Stimulated activated CD8-positive, alpha-beta memory T cell treated with anti-CD3 and anti-CD28 coated beads, Interleukin-4, amount 100 ng/mL, for 24 hours (primary cell): ENCODE results near the gene RABGAP1L.
"Not testable (repeated sequence)": the region's sequence is repeated elsewhere in the genome, so short reads cannot be mapped to it uniquely, and the experiment has no call there.

Experiments
- DNase-seq: peaks from one replicate; pipeline ENCODE4 v3.0.0-alpha.2; 2020; ENCODE audit warnings: low read depth

Gene RABGAP1L

DNA sequence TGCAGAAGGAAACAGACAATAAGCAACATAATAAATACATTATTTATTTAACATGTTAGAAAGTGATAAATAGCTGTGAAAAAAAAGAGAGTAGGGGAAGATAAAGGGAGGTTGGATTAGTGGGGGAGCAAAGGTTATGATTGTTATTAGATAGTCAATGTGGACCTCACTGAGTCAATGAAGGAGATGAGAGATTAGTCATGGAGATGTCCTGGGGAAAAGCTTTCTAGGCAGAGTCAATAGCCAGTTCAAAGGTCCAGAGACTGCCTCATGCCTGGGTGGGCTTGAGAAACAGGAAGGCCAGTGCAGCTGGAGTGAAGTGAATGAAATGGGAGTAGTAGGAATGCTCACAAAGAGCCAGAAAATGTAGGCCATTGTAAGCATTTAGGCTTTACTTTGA, 653.3 kb downstream of the RABGAP1L start:
- DNase-seq, result no peak

DNA sequence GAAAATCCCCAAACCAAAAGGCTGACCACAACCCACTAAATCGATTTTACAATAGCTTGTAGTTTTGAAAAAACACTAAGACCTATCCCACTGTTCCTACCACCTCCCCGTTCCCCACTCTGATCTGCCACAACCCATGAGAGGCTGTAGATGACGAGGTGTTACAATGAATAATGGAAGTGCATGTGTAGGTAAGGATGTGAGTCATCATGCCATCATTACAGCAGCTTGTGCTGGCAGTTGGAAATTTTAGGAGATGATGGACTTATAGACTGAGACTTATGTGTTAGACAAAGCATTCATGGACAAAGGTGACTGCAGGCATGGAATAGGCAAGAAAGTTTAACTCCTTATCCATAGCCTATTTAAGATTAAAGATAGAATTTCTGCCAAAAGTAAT, 655.7 kb downstream of the RABGAP1L start:
- no peak for DNase-seq

GRCh38 chr1:174815474-174815908, 656.2 kb downstream of the RABGAP1L start:
- DNase-seq, result no peak

DNA sequence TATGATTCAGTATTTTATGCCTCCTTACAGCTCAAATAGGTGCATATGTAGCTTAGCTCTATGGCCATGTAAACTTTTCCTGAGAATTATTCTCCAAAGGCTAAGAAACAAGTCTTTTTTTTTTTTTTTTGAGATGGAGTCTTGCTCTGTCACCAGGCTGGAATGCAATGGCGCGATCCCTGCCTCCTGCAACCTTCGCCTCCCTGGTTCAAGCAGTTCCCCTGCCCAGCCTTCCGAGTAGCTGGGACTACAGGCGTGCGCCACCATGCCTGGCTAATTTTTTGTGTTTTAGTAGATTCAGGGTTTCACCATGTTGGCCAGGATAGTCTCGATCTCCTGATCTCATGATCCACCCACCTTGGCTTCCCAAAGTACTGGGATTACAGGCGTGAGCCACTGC, 657.3 kb downstream of the RABGAP1L start:
- DNase-seq, result not testable (repeated sequence)

GRCh38 chr1:174818014-174818616, 658.8 kb downstream of the RABGAP1L start:
- DNase-seq, result no peak

DNA sequence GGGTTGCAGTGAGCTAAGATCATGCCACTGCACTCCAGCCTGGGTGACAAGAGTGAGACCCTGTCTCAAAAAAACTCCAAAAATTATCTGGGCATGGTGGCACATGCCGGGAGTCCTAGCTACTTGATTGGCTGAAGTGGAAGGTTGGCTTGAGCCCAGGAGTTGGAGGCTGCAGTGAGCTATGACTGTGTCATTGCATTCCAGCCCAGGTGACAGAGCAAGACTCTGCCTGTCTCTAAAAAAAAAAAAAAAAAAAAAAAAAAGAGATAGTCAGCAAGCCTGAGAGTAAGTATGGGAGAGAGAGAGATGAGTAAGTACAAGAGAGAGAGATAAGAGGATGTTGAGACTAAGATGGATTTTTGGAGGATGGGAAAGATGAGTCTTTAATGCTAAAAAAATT, 659.6 kb downstream of the RABGAP1L start:
- no peak for DNase-seq

DNA sequence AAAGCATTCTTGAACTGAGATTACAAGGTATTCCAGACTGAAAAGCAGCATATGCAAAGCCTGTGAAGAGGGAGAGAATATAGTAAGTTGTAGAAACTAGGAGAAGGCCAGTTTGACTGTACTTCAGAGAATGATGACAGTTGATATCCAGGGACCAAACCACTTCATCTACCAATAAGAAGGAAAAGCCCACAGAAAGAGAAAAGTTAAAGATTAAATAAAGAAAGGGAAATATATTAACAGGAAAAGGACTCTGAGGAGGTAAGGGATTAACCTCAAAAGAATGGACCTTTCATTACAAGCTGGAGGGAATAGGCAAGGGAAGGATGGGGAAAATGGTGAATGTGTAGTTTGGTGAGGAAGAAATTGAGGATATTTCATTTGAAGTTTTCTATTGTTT, 660.3 kb downstream of the RABGAP1L start:
- DNase-seq, result no peak

- DNase-seq, result no peak
Measured at GRCh38 chr1:174825127-174825526, 665.8 kb downstream of the RABGAP1L start.

DNA sequence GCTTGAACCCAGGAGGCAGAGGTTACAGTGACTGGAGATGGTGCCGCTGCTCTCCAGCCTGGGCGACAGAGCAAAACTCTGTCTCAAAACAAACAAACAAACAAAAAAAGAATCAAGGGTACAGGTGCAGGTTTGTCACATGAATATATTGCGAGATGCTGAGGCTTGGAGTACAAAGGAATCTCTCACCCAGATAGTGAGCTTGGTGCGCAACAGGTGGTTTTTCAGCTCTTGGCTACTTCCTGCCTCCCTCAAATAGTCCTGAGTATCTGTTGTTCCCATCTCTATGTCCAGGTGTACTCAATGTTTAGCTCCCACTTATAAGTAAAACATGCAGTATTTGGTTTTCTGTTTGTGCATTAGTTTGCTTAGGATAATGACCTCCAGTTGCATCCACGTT, 666.5 kb downstream of the RABGAP1L start:
- DNase-seq, result no peak

DNA sequence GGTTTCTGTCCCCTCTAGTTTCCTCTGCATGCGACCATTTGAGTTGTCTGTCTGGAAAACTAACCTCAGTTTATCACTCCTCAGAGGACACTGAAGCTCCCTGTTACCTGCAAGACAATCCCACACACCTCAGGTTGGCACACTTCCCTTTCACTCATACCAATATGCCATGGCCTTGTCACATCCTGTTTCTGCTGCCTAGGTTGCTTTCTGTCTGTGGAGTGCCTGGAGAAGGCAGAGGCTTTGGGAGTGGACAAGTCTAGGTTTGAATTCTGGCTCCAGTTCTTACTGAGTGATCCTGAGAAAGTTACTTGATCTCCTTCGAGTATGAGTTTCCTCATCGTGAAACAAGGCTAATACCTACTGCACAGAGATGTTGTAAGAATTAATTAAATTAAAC, 668.9 kb downstream of the RABGAP1L start:
- no peak for DNase-seq

DNA sequence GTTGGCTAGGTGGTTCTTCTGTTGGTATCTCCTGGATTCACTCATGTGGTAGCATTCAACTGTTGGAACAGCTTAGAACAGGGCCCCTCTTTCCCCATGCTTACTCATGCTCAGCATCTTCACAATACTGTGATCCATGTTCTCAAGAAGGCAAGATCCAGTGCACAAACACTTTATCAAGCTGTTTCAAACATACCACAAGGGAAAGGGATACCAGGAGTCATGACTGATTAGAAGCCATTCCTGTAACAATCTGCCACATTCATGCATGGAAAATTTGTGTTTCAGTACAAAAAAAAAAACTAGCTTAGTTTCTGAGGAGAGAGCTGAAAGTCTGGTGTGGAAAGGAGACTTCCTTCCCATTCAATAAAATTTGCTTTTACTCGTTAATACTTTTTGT, 670.7 kb downstream of the RABGAP1L start:
- no peak for DNase-seq

- no peak for DNase-seq
Measured at GRCh38 chr1:174836543-174836942, 677.2 kb downstream of the RABGAP1L start.

DNA sequence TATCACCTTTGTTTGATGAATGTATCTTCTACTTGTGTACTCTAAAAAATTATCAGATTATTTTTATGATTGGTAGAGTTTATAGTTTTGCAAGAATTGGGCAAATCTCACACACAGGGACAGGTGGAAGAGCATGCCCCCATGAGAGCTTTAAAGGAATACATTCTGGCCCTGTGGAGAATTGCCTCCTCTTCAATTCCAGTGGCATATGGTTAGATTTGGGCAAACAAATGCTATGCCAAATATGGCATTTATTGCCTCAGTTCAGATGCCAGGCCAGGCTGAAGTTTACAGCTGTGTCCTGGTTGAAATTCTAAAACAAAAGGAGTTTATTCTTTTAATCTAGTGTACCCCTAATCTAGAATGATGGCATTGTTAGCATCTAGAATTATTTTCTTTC, 678.1 kb downstream of the RABGAP1L start:
- DNase-seq, result no peak

- no peak for DNase-seq
Measured at GRCh38 chr1:174839211-174839610, 679.9 kb downstream of the RABGAP1L start.

DNA sequence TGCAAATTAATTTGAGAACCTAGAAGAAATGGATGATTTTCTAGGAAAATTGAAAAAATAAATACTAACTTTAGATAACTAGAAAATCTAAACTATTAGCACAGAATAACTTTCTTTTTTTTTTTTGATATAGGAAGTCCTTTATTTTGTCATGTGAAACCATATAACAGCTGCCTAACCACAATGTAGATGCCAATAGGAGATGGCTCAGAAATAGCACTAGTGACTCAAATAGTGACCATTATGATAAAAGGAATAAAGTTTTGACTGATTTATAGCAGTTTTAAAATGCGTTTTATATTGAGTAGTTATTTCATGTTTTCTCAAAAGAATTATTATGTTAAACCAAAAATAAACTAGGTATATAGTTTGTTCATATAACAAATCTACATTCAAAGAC, 682.4 kb downstream of the RABGAP1L start:
- DNase-seq, result no peak

DNA sequence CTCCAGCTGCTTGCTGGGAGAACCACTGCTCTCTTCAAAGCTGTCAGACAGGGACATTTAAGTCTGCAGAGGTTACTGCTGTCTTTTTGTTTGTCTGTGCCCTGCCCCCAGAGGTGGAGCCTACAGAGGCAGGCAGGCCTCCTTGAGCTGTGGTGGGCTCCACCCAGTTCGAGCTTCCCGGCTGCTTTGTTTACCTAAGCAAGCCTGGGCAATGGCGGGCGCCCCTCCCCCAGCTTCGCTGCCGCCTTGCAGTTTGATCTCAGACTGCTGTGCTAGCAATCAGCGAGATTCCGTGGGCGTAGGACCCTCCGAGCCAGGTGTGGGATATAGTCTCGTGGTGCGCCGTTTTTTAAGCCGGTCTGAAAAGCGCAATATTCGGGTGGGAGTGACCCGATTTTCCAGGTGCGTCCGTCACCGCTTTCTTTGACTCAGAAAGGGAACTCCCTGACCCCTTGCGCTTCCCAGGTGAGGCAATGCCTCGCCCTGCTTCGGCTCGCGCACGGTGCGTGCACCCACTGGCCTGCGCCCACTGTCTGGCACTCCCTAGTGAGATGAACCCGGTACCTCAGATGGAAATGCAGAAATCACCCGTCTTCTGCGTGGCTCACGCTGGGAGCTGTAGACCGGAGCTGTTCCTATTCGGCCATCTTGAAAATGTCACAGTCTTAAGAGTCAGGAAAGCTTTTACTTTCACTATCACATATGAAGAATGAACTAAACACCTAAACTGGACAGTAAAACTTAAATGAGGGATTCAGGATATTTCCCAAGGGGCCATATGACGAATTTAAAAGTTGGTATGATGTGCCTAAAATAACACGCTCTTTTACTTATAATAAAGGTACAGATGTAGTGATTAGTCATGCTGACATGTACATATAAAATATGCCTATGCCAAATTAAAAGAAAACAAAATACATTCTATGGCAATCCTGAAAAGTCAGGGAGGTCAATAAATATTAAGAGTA, 689.6 kb downstream of the RABGAP1L start:
- DNase-seq, result not testable (repeated sequence)

- no peak for DNase-seq
Measured at GRCh38 chr1:174850726-174851125, 691.4 kb downstream of the RABGAP1L start.

DNA sequence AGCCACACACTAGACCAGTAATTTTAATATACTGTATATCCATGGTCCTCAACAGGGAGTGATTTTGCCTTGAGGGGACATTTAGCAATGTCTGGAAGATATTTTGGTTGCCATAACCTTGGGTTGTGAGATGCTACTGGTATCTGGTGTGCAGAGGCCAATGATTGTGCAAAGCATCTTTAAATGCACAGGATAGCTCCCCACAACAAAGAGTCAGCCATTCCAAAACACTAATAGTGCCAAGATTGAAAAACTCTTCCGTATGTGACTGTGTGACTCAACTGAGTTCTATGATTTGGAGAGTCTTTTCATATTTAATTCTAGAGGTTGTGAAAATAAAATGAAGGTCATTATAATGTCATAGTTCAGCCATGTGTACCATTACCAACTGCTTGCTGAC, 699.0 kb downstream of the RABGAP1L start:
- DNase-seq, result no peak

DNA sequence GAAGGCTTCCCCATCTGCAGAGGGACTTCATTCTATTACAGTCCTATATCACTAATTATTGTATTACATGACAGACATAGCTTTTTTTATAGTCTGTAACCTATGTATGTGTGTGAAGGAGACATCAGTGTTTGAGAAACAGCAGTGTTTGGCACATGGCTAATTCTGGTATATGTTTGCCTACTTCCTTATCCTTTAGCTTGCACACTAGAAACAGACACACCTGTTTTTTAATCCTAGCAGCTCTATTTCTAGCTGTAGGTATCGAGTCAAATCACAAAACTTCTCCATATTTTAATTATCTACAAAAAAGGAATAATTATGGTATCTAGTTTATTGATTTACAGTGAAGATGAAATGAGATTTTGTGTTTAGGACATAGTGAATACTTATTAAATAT, 711.0 kb downstream of the RABGAP1L start:
- no peak for DNase-seq

- DNase-seq, result no peak
Measured at GRCh38 chr1:174871886-174872285, 712.6 kb downstream of the RABGAP1L start.

- DNase-seq, result no peak
Measured at GRCh38 chr1:174872615-174873058, 713.3 kb downstream of the RABGAP1L start.

- no peak for DNase-seq
Measured at GRCh38 chr1:174874331-174875053, 715.2 kb downstream of the RABGAP1L start.

DNA sequence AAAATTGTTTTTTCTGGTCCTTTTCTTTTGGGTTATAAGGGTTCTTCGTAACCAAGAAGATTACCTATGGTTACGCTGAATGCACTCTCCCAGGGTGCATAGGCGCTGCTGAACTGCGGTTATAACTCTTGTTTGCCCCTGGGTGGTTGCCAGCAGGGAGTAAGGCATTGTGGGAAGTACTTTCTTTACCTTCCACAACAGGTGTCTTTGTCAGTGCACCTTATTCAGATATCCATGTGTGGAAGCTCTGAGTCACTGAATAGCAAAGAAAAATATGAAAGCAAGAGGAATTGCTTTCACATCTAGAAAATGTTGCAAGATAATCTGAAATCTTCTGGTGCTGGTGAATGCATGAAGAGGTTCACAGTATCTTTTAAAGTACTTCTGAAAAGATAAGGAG, 716.0 kb downstream of the RABGAP1L start:
- no peak for DNase-seq
